HEK293 (cell line): ENCODE results near the gene HEMK1.

ENCODE experiments used
- AEBP2 ChIP-seq: fragments of 450-650 bp; formaldehyde crosslinking; IDR thresholded peaks from 2 replicates; pipeline ENCODE4 v1.5.1; 2016; ENCODE audit warnings: missing biosample characterization, missing genetic modification characterization, borderline replicate concordance
- CTCF ChIP-seq: fragments of 450-650 bp; formaldehyde crosslinking; IDR thresholded peaks from 2 replicates; pipeline ENCODE4 v1.5.1; 2016; ENCODE audit warnings: missing biosample characterization, missing genetic modification characterization
- KLF7 ChIP-seq: fragments of 450-650 bp; formaldehyde crosslinking; IDR thresholded peaks from 2 replicates; pipeline ENCODE4 v1.5.1; 2016; ENCODE audit warnings: missing biosample characterization, missing genetic modification characterization, borderline replicate concordance
- ZNF23 ChIP-seq: fragments of 450-650 bp; formaldehyde crosslinking; IDR thresholded peaks from 2 replicates; pipeline ENCODE4 v1.5.1; 2016; ENCODE audit warnings: missing biosample characterization, missing genetic modification characterization, borderline replicate concordance
- ZNF24 ChIP-seq: fragments of 450-650 bp; formaldehyde crosslinking; IDR thresholded peaks from 2 replicates; pipeline ENCODE4 v1.5.1; 2016; ENCODE audit warnings: missing biosample characterization, missing genetic modification characterization
- ZNF274 ChIP-seq, 2 experiments: fragments of 200-500 bp in 1 of 2; fragments of 450-650 bp in 1 of 2; sonication (Bioruptor generic) in 1 of 2; formaldehyde crosslinking in 1 of 2; IDR thresholded peaks; 2 replicates each; pipeline versions ENCODE4 v1.5.1 to v1.6.1; 2014 to 2016; ENCODE audit warnings: borderline replicate concordance in 1 of 2, inconsistent platforms in 1 of 2, low read length in 1 of 2, missing biosample characterization in 1 of 2, missing genetic modification characterization in 1 of 2
- ZNF549 ChIP-seq: fragments of 450-650 bp; IDR thresholded peaks from 2 replicates; pipeline ENCODE4 v1.5.1; 2018; ENCODE audit warnings: missing biosample characterization, missing genetic modification characterization, mild to moderate bottlenecking, inconsistent platforms, moderate library complexity
- ZNF560 ChIP-seq: fragments of 450-650 bp; formaldehyde crosslinking; IDR thresholded peaks from 2 replicates; pipeline ENCODE4 v1.5.1; 2017; ENCODE audit warnings: missing biosample characterization, missing genetic modification characterization, borderline replicate concordance
- ZNF610 ChIP-seq: fragments of 450-650 bp; formaldehyde crosslinking; IDR thresholded peaks from 2 replicates; pipeline ENCODE4 v1.5.1; 2016; ENCODE audit warnings: missing biosample characterization, missing genetic modification characterization, borderline replicate concordance
- ZNF704 ChIP-seq: fragments of 450-650 bp; formaldehyde crosslinking; IDR thresholded peaks from 2 replicates; pipeline ENCODE4 v1.5.1; 2016; ENCODE audit warnings: missing biosample characterization, missing genetic modification characterization
- ZXDB ChIP-seq: fragments of 450-650 bp; formaldehyde crosslinking; IDR thresholded peaks from 2 replicates; pipeline ENCODE4 v1.5.1; 2016; ENCODE audit warnings: missing biosample characterization, missing genetic modification characterization
- TF ChIP-seq, protein P1 (sequence below): fragments of 450-650 bp; formaldehyde crosslinking; IDR thresholded peaks from 2 replicates; pipeline ENCODE4 v1.5.1; 2016; ENCODE audit warnings: missing biosample characterization, missing genetic modification characterization
- TF ChIP-seq, protein P2 (sequence below): fragments of 450-650 bp; formaldehyde crosslinking; IDR thresholded peaks from 2 replicates; pipeline ENCODE4 v1.5.1; 2017; ENCODE audit warnings: missing biosample characterization, mild to moderate bottlenecking, missing genetic modification characterization, moderate library complexity

DNA sequence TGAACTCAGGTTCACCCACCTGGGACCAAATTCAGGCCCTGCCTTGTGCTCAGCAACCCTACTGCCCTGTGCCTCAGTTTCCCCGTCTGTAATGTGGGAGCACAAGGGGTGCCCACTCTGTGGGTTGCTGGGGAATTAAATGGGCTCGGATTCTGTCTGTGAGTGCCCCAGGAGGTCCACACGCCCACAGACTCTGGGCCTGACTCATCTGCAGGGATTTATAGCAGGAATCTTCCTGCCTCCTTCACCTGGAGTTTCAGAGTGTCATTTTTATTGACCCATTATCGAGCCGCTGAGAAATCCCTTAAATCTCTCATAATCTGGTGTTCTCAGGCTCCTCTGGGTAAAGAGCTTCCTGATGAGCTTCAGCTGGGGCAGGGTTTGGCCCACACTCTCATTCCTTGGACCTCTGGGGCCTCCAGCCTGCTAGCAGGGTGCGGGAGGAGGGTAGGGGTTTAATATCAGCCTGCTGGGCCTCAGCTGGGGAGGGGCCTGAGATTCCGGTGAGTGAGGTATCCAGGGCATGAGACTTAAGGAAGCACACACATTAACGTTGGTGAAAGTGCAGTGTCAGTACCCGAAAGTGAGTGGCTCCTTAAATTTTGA lies 18.2 kb upstream of the HEMK1 start:
- TF ChIP-seq ZNF24 (tag by site-specific recombination) (no peak), AEBP2 (tag by site-specific recombination) (no peak), ZNF274 (IDR thresholded peaks at IDR 0.05; ENCODE audit: low read length) (no peak), ZNF274 (tag by site-specific recombination; IDR thresholded peaks at IDR 0.05; ENCODE audit: borderline replicate concordance) (no peak), ZNF23 (tag by site-specific recombination) (no peak), CTCF (tag by site-specific recombination) (no peak), ZNF549 (tag by site-specific recombination) (no peak), ZNF560 (tag by site-specific recombination) (no peak), ZNF704 (tag by site-specific recombination) (no peak), ZXDB (no peak), KLF7 (tag by site-specific recombination) (no peak), ZNF610 (tag by site-specific recombination) (no peak)
- TF ChIP-seq, protein P1, sequence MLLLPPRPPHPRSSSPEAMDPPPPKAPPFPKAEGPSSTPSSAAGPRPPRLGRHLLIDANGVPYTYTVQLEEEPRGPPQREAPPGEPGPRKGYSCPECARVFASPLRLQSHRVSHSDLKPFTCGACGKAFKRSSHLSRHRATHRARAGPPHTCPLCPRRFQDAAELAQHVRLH, result no peak
- TF ChIP-seq, protein P2, sequence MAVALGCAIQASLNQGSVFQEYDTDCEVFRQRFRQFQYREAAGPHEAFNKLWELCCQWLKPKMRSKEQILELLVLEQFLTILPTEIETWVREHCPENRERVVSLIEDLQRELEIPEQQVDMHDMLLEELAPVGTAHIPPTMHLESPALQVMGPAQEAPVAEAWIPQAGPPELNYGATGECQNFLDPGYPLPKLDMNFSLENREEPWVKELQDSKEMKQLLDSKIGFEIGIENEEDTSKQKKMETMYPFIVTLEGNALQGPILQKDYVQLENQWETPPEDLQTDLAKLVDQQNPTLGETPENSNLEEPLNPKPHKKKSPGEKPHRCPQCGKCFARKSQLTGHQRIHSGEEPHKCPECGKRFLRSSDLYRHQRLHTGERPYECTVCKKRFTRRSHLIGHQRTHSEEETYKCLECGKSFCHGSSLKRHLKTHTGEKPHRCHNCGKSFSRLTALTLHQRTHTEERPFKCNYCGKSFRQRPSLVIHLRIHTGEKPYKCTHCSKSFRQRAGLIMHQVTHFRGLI (tag by site-specific recombination), result no peak
